GM12891 (cell line): ENCODE results near the gene ASNS.

ENCODE experiments used
- PAX5 ChIP-seq: IDR thresholded peaks from 2 replicates; pipeline ENCODE4 v1.6.1; 2011; ENCODE audit warnings: low read length, moderate library complexity, mild to moderate bottlenecking; ENCODE audit not compliant: insufficient read depth, severe bottlenecking
- POLR2A ChIP-seq: IDR thresholded peaks from 2 replicates; pipeline ENCODE4 v1.6.1; 2011; ENCODE audit warnings: low read depth, low read length, control low read depth
- POLR2AphosphoS5 ChIP-seq: IDR thresholded peaks from 2 replicates; pipeline ENCODE4 v1.6.1; 2011; ENCODE audit warnings: low read depth, low read length, control low read depth
- SPI1 ChIP-seq: IDR thresholded peaks from 2 replicates; pipeline ENCODE4 v1.6.1; 2011; ENCODE audit warnings: low read depth, low read length, control low read depth

- TF ChIP-seq POLR2A (no peak), SPI1 (no peak), POLR2AphosphoS5 (no peak), PAX5 (no peak)
Observed at GRCh38 chr7:97846945-97847344, 25.3 kb downstream of the ASNS start.
